GM12878 (cell line): Measurements from ENCODE around the gene DIP2B.

Experiments used
- BHLHE40 ChIP-seq, 2 experiments: fragments of 450-650 bp in 1 of 2; IDR thresholded peaks; 2 replicates each; pipeline ENCODE4 v1.6.1; 2011 to 2017; ENCODE audit warnings: low read depth in 2 of 2, borderline replicate concordance in 1 of 2, improper control_type of control experiment in 1 of 2, low read length in 1 of 2, mild to moderate bottlenecking in 1 of 2
- CBFB ChIP-seq: IDR thresholded peaks from 2 replicates; pipeline ENCODE4 v1.6.1; 2016; ENCODE audit warnings: antibody characterized with exemption, low read depth
- CHD2 ChIP-seq: IDR thresholded peaks from 2 replicates; pipeline ENCODE4 v1.6.1; 2011; ENCODE audit warnings: low read depth, low read length, improper control_type of control experiment, borderline replicate concordance
- CTCF ChIP-seq, 3 experiments: IDR thresholded peaks in 2 of 3; conservative IDR thresholded peaks in 1 of 3; 2 replicates each; pipeline ENCODE4 v1.5.1; 2011; ENCODE audit warnings: low read depth in 3 of 3, low read length in 3 of 3, mild to moderate bottlenecking in 3 of 3, control low read depth in 2 of 3, moderate library complexity in 2 of 3, inconsistent platforms in 1 of 3, mixed read lengths in 1 of 3; ENCODE audit not compliant: control insufficient read depth in 2 of 3, insufficient read depth in 1 of 3; ENCODE audit errors: extremely low read depth in 1 of 3
- DPF2 ChIP-seq: fragments of 450-650 bp; IDR thresholded peaks from 2 replicates; pipeline ENCODE4 v1.6.1; 2017; ENCODE audit warnings: mild to moderate bottlenecking
- HCFC1 ChIP-seq: fragments of 150-350 bp; IDR thresholded peaks from 2 replicates; pipeline ENCODE4 v1.6.1; 2014; ENCODE audit warnings: low read length
- JUNB ChIP-seq: IDR thresholded peaks from 2 replicates; pipeline ENCODE4 v1.6.1; 2016; ENCODE audit warnings: antibody characterized with exemption, mild to moderate bottlenecking
- NRF1 ChIP-seq: conservative IDR thresholded peaks from 2 replicates; pipeline ENCODE4 v1.6.1; 2011; ENCODE audit warnings: mild to moderate bottlenecking, low read depth, low read length, improper control_type of control experiment
- REST ChIP-seq: IDR thresholded peaks from 2 replicates; pipeline ENCODE4 v1.6.1; 2012; ENCODE audit warnings: mild to moderate bottlenecking, low read depth, low read length
- SIN3A ChIP-seq: IDR thresholded peaks from 2 replicates; pipeline ENCODE4 v1.6.1; 2012; ENCODE audit warnings: low read depth, low read length, improper control_type of control experiment
- SREBF2 ChIP-seq: IDR thresholded peaks from 2 replicates; pipeline ENCODE4 v1.6.1; 2012; ENCODE audit warnings: mild to moderate bottlenecking, low read length
- ZNF274 ChIP-seq: IDR thresholded peaks from one replicate; pipeline ENCODE4 v1.8.0; 2011; ENCODE audit not compliant: insufficient read length, insufficient read depth

DNA sequence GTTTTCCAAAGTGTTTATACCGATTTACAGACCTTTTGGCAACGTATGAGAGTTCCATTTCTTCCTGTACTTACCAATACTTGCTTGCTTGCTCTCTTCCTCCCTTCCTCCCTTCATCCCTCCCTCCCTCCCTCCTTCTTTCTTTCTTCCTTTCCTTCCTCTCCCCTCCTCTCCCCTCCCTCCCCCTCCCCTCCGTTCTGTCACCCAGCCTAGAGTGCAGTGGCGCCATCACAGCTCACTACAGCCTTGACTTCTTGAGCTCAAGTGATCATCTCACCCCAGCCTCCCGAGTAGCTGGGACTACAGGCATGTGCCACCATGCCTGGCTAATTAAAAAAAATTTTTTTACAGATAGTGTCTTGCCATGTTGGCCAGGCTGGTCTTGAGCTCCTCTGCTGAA lies 40.4 kb downstream of the DIP2B start:
- TF ChIP-seq HCFC1 (no peak), CHD2 (no peak), BHLHE40 (IDR thresholded peaks at IDR 0.05; ENCODE audit: borderline replicate concordance in 1 of 2, low read depth in 2 of 2, low read length in 1 of 2) (no peak), NRF1 (no peak), SREBF2 (no peak), REST (no peak), JUNB (no peak), CTCF (IDR thresholded peaks at IDR 0.05 in 2 of 3, conservative IDR thresholded peaks at IDR 0.05 in 1 of 3; ENCODE audit: control insufficient read depth in 2 of 3, extremely low read depth in 1 of 3, insufficient read depth in 1 of 3, low read depth in 3 of 3, low read length in 3 of 3) (no peak), CBFB (no peak), DPF2 (no peak), SIN3A (no peak), ZNF274 (no peak)
